Mucosa of stomach (tissue), 1 donor: ENCODE data around the gene GALNTL6.
"Not testable (repeated sequence)": the region's sequence is repeated elsewhere in the genome, so short reads cannot be mapped to it uniquely, and the experiment has no call there.

Source experiments
- H3K27me3 ChIP-seq: one replicate; pipeline ENCODE4 v1.7.0; 2013; ENCODE audit warnings: mild to moderate bottlenecking, low read length; ENCODE audit not compliant: control insufficient read depth, insufficient read depth
- H3K36me3 ChIP-seq: one replicate; pipeline ENCODE4 v1.7.0; 2013; ENCODE audit warnings: low read length; ENCODE audit not compliant: control insufficient read depth, insufficient read depth
- H3K4me1 ChIP-seq: one replicate; pipeline ENCODE4 v1.7.0; 2013; ENCODE audit warnings: mild to moderate bottlenecking, low read length; ENCODE audit not compliant: control insufficient read depth, insufficient read depth
- H3K4me3 ChIP-seq: one replicate; pipeline ENCODE4 v1.7.0; 2013; ENCODE audit warnings: low read length
- H3K9ac ChIP-seq: one replicate; pipeline ENCODE4 v1.7.0; 2013; ENCODE audit warnings: mild to moderate bottlenecking, low read length, moderate library complexity
- H3K9me3 ChIP-seq: one replicate; pipeline ENCODE4 v1.7.0; 2013; ENCODE audit warnings: mild to moderate bottlenecking, low read length, moderate library complexity; ENCODE audit not compliant: control insufficient read depth
- donor health status: Pancreatic carcinoma.

The GALNTL6 gene

GRCh38 chr4:173018446-173018845 lies 1205.2 kb downstream of the GALNTL6 start:
- H3K27me3 ChIP-seq: no peaks in the 10 kb centered on the region
- no peaks in the 10 kb centered on the region for H3K9me3 ChIP-seq
- H3K4me3 ChIP-seq: no peak overlapping the region
- no peak overlapping the region for H3K9ac ChIP-seq
- no peaks in the 10 kb centered on the region for H3K36me3 ChIP-seq
- peaks cover 14% of the 10 kb centered on the region for H3K4me1 ChIP-seq

GRCh38 chr4:173019664-173020063 lies 1206.5 kb downstream of the GALNTL6 start:
- H3K27me3 ChIP-seq: no peaks in the 10 kb centered on the region
- no peaks in the 10 kb centered on the region for H3K9me3 ChIP-seq
- H3K36me3 ChIP-seq: no peaks in the 10 kb centered on the region
- peaks cover 3% of the 10 kb centered on the region for H3K4me1 ChIP-seq
- no peak overlapping the region for H3K4me3 ChIP-seq
- H3K9ac ChIP-seq: no peak overlapping the region

- not testable (repeated sequence) for H3K4me3 ChIP-seq, H3K9ac ChIP-seq, H3K36me3 ChIP-seq, H3K9me3 ChIP-seq, H3K4me1 ChIP-seq, H3K27me3 ChIP-seq
Observed at GRCh38 chr4:173021746-173022573, 1208.8 kb downstream of the GALNTL6 start.

- Histone ChIP-seq H3K9ac (no peak overlapping the region), H3K4me1 (peaks cover 9% of the 10 kb centered on the region), H3K36me3 (no peaks in the 10 kb centered on the region), H3K9me3 (no peaks in the 10 kb centered on the region), H3K4me3 (no peak overlapping the region), H3K27me3 (no peaks in the 10 kb centered on the region)
Observed at GRCh38 chr4:173024203-173024602, 1211.0 kb downstream of the GALNTL6 start.

- H3K4me1 ChIP-seq: peaks cover 11% of the 10 kb centered on the region
- H3K4me3 ChIP-seq: no peak overlapping the region
- no peaks in the 10 kb centered on the region for H3K27me3 ChIP-seq
- H3K9ac ChIP-seq: no peak overlapping the region
- H3K9me3 ChIP-seq: no peaks in the 10 kb centered on the region
- no peaks in the 10 kb centered on the region for H3K36me3 ChIP-seq
Observed at GRCh38 chr4:173025131-173025530, 1211.9 kb downstream of the GALNTL6 start.

- no peak overlapping the region for H3K9ac ChIP-seq
- H3K27me3 ChIP-seq: no peaks in the 10 kb centered on the region
- no peak overlapping the region for H3K4me3 ChIP-seq
- H3K36me3 ChIP-seq: no peaks in the 10 kb centered on the region
- peaks cover 26% of the 10 kb centered on the region for H3K4me1 ChIP-seq
- H3K9me3 ChIP-seq: no peaks in the 10 kb centered on the region
Observed at GRCh38 chr4:173037242-173037641, 1224.0 kb downstream of the GALNTL6 start.

GRCh38 chr4:173038192-173038896 lies 1225.1 kb downstream of the GALNTL6 start:
- Histone ChIP-seq H3K27me3 (no peaks in the 10 kb centered on the region), H3K9ac (peak overlapping the region; percentile 27), H3K4me1 (peaks cover 26% of the 10 kb centered on the region), H3K4me3 (no peak overlapping the region), H3K36me3 (no peaks in the 10 kb centered on the region), H3K9me3 (no peaks in the 10 kb centered on the region)

- Histone ChIP-seq H3K9ac (peak overlapping the region; percentile 54), H3K4me3 (peak overlapping the region; percentile 21), H3K27me3 (no peaks in the 10 kb centered on the region), H3K36me3 (no peaks in the 10 kb centered on the region), H3K9me3 (no peaks in the 10 kb centered on the region), H3K4me1 (peaks cover 26% of the 10 kb centered on the region)
Observed at GRCh38 chr4:173039617-173040577, 1226.7 kb downstream of the GALNTL6 start.

GRCh38 chr4:173041482-173041881 lies 1228.3 kb downstream of the GALNTL6 start:
- H3K9me3 ChIP-seq: no peaks in the 10 kb centered on the region
- H3K9ac ChIP-seq: peak overlapping the region; percentile 54
- H3K27me3 ChIP-seq: no peaks in the 10 kb centered on the region
- no peaks in the 10 kb centered on the region for H3K36me3 ChIP-seq
- H3K4me3 ChIP-seq: no peak overlapping the region
- peaks cover 19% of the 10 kb centered on the region for H3K4me1 ChIP-seq

GRCh38 chr4:173042139-173042538 lies 1228.9 kb downstream of the GALNTL6 start:
- not testable (repeated sequence) for H3K27me3 ChIP-seq, H3K9ac ChIP-seq, H3K36me3 ChIP-seq, H3K9me3 ChIP-seq, H3K4me3 ChIP-seq
- H3K4me1 ChIP-seq: peaks cover 13% of the 10 kb centered on the region

GRCh38 chr4:173044340-173044739 lies 1231.1 kb downstream of the GALNTL6 start:
- Histone ChIP-seq H3K4me1 (peaks cover 11% of the 10 kb centered on the region), H3K27me3 (no peaks in the 10 kb centered on the region), H3K9ac (no peak overlapping the region), H3K4me3 (no peak overlapping the region), H3K9me3 (no peaks in the 10 kb centered on the region), H3K36me3 (no peaks in the 10 kb centered on the region)
